T47D (cell line): ENCODE results near the gene TMEM201.

Source experiments
- DNase-seq, 2 experiments: peaks; one replicate each; pipeline versions ENCODE4 v3.0.0 to v3.0.0-alpha.2; 2011 to 2012; ENCODE audit warnings: low read depth in 1 of 2, low spot score in 1 of 2
- JUND ChIP-seq: IDR thresholded peaks from 2 replicates; pipeline ENCODE4 v1.6.1; 2012; ENCODE audit warnings: low read depth
- in situ Hi-C: cut with HindIII; loops from 2 replicates; pipeline ENCODE4 v1.10.0; 2016; ENCODE audit warnings: low sequenced_read_pairs, low pct_unique_long_range_greater_than_20kb

The TMEM201 gene

GRCh38 chr1:9590945-9591668 lies 2.4 kb downstream of the TMEM201 start:
- TF ChIP-seq JUND = no peak
- DNase-seq = no peak
- in situ Hi-C loops = no loop called here

GRCh38 chr1:9591669-9592509 lies 3.2 kb downstream of the TMEM201 start:
- DNase-seq = no peak
- no peak for TF ChIP-seq JUND
- in situ Hi-C loops = no loop called here

GRCh38 chr1:9592510-9593075 lies 3.9 kb downstream of the TMEM201 start:
- no peak for DNase-seq

GRCh38 chr1:9593147-9593491 lies 4.4 kb downstream of the TMEM201 start:
- in situ Hi-C loops = no loop called here
- no peak for TF ChIP-seq JUND
- no peak for DNase-seq

More at GRCh38 chr1:9592510-9593075, 3.9 kb downstream of the TMEM201 start:
- in situ Hi-C loops = no loop called here
- TF ChIP-seq JUND = no peak

GRCh38 chr1:9593492-9594465 lies 5.1 kb downstream of the TMEM201 start:
- in situ Hi-C loops = no loop called here
- no peak for DNase-seq
- no peak for TF ChIP-seq JUND

- no peak for TF ChIP-seq JUND
- DNase-seq = no peak
- in situ Hi-C loops = no loop called here
These were observed 5.9 kb downstream of the TMEM201 start for GRCh38 chr1:9594471-9595155.

GRCh38 chr1:9595156-9595967 lies 6.7 kb downstream of the TMEM201 start:
- in situ Hi-C loops = no loop called here
- no peak for TF ChIP-seq JUND
- no peak for DNase-seq

- in situ Hi-C loops = no loop called here
- DNase-seq = no peak
- no peak for TF ChIP-seq JUND
These were observed 7.2 kb downstream of the TMEM201 start for GRCh38 chr1:9595968-9596340.

GRCh38 chr1:9596415-9597123 lies 7.9 kb downstream of the TMEM201 start:
- in situ Hi-C loops = no loop called here
- no peak for TF ChIP-seq JUND
- DNase-seq = no peak
